GM21825 (cell line): ENCODE measurements around the gene OMG.
"Not testable (repeated sequence)": the region's sequence is repeated elsewhere in the genome, so short reads cannot be mapped to it uniquely, and the experiment has no call there.

Experiments used
- ATAC-seq: cut with Tn5 transposase; IDR thresholded peaks from one replicate; pipeline ENCODE4 v1.9.1; 2021; ENCODE audit warnings: mild to moderate bottlenecking, moderate library complexity; ENCODE audit not compliant: unreplicated experiment

OMG gene

DNA sequence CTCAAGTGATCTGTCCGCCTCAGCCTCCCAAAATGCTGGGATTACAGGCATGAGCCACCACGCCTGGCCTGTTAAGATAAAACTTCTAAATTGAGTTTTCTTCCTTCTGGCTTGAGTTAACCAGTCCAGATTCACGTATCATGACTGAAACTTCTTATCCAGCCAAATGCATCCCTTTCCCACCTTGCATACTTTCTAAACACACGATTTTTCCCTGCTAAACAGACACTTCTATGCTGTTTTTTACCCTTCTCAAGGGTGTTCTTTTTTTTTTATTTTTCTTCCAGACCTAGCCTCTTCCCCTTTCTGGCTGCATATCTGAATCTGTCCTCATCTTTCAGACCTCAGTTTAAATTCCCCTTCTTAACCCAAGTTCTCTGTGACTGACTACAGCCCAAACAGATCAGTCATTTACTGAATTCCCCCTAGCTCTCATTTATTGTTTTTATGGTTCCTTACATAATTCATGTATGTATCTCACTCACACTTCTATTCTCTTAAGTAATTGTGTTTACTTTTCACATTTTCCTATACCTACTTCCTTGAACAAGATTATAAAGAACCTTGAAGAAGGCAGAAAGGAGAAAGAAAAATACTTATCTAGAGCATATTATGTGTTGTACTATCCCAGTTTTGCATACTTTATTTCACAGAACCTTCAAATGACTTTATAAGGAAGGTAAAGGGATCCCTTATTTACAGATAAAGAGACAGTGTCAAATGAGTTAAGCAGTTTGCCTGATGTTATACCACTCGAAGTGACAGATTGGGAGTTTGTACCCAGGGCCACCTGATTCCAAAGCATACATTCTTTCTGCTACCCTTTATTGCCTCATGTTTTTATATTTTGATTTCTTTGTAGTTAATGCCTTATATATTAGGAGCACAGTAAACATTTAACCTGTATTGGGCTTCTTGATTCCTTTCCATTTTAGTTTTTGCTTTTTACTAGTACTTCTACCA is 11.6 kb upstream of the OMG start:
- no peak for ATAC-seq

GRCh38 chr17:31307640-31308039 is 10.6 kb upstream of the OMG start:
- ATAC-seq = no peak

- ATAC-seq = no peak
These were observed 2.6 kb upstream of the OMG start for GRCh38 chr17:31299624-31300023.

- ATAC-seq = no peak
These were observed 897 bp downstream of the OMG start for GRCh38 chr17:31296142-31296541.

DNA sequence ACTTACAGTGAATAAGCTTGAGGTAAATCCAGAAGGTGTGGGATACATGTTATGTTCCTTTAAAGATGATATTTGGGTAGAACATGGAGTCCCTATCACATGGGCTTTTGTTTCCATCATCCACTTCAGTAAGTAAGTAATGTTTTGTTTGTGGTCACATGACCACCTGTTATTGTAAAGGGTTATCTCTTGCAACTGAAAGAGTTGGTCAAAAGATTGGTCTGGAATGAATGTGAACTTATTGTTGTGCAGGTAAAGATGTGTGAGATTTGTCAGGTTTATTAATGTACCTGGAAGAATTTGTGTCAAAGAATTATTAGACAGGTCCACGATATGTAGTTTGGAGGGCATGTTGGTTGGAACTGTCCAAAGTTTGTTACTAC is 1.6 kb downstream of the OMG start:
- no peak for ATAC-seq

GRCh38 chr17:31294820-31295488 is 2.1 kb downstream of the OMG start:
- no peak for ATAC-seq

DNA sequence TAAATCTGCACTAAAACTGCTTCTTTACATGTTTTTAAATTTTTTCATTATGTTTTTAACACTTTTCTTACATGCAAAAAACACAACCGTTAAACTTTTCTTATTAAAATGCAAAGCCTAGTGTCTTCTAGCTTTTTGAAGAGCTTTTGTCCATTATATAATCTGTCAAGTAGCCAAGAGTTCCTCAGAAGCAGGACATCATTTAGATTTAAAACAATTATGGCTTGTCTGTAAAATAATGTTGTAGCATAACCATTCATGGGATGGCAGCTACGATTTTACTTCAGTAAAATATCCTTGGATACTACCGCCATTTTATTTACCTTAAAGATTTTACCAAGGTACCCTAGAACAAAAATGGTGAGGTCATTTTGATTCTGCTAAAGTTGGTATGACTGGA is 2.8 kb downstream of the OMG start:
- ATAC-seq = no peak

DNA sequence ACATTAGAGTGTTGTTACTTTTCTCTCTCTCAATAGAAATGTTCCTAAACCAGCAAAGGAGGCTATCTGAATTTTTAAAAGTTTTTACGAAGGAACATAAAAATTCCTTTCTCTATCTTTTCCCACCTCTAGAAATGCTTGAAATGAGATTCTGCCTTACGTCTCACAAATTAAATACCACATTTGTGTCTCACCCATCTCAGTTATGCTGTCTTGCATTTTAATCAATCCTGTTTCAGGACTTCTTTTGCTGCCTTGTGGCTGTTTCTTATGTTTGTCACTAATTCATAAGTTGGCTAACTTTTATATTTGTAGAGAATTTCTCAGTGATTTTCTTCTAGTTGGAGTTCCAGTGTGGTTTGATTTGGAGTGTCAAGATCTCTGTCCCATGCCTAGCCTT is 3.5 kb downstream of the OMG start:
- ATAC-seq = no peak

DNA sequence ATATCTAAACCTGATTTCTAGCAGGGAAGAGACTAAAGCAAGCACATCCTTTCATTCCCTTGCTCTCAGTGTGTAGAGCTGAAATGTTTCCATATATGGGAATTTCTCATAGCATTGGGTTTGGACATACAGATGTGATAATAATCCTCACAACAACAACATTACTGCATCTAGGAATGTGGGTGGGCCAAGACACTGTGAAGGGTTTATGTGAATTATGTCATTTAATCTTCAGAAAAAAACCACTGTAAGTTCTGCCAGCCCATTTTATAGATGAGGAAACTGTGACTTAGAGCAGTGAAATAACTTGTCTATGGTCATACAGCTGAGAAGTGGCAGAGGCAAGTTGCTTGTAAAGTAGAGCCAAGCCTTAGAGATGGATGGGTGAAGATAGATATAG is 5.2 kb downstream of the OMG start:
- no peak for ATAC-seq

DNA sequence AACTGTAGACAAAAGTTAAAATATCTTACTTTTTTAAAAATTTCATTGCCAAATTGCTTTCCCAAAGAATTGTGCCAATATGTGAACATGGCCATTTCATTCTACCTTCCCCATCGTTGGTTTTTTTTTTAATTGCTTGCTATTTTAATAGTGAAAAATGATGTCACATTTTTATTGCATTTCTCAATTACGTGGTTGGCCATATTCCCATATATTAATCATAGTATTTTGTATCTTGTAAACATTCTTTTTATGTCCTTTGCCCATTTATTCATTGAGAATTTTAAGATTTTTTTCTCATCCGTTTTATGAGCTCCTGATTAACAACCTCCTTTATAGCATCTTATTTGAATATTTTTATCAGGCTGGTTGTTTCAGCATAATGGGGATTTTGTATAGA is 7.2 kb downstream of the OMG start:
- ATAC-seq = no peak

GRCh38 chr17:31287932-31288331 is 9.1 kb downstream of the OMG start:
- not testable (repeated sequence) for ATAC-seq

- ATAC-seq = no peak
These were observed 10.5 kb downstream of the OMG start for GRCh38 chr17:31286587-31286986.

- ATAC-seq = no peak
These were observed 13.2 kb downstream of the OMG start for GRCh38 chr17:31283841-31284240.

DNA sequence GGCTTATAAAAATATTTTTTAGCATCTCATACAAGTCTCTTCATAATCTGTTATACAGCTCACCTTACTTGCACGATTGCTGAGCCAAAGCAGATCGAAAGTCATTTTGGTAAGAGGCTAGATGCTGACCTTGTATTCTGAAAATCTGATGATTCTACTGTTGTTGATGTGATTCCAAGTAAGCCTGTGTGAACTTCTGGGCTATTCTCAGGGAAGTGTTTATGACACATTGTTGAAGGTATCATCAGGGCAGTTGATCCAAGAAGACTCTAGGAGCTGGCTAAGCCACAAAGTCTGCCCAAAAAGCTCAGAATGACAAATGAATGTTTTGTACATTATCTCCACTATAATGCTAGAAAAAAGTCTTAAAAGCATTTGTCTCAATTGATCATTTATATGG is 16.0 kb downstream of the OMG start:
- no peak for ATAC-seq

DNA sequence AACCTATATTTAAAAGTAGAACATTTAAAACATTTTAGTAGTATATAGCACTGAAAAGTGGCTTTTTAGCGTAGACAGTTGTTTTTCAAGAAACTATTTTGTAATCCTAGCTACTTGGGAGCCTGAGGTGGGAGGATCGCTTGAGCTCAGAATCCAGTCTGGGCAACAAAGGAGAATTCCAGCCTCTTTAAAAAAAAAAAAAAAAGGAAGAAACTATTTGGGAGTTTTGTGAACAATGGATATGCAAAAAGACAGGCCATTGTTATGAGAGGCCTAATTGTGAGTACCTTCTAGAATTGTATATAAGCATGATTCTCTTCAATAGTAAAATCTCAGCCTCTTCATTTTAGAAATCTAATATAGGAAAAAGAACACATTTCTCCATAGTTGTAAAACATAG is 17.6 kb downstream of the OMG start:
- ATAC-seq = no peak

GRCh38 chr17:31275116-31275515 is 21.9 kb downstream of the OMG start:
- ATAC-seq = no peak

DNA sequence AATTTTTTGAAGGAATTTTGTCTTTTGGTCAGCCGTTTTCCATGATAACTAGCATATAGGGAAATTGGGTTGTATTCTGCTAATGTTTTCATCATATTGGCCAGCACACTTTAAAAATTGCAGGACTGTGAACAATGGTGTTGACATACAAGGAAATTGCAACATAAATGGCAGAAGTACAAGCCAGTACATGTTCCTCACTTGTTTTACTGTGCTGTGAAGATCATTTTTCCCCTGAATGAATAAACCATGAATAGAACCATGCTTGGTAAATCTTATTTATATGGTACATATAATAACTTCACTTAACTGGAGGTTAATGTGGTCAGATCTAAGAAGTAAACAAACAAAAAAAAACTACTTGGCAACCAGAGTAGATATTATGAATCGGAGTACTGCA is 22.8 kb downstream of the OMG start:
- no peak for ATAC-seq

DNA sequence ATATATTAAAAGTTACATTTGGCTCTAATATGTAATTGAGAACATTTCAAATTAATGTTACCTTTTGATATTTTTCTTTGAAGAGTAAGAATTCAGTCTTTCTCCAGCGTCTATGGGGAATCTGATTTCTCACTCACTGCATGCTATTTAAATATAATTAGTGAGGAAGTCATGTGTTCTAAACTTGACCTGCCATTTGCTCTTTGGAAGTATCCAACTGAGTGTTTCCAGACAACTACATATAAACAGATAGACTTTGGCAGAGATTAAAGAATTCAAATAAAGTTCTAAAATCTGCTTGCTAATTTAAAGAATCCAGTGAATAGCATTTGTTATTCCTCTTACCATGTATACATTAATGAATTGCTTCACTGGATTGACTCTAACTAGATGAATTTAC is 23.5 kb downstream of the OMG start:
- no peak for ATAC-seq

GRCh38 chr17:31272803-31273202 is 24.2 kb downstream of the OMG start:
- ATAC-seq = no peak

- no peak for ATAC-seq
These were observed 24.8 kb downstream of the OMG start for GRCh38 chr17:31272236-31272635.

DNA sequence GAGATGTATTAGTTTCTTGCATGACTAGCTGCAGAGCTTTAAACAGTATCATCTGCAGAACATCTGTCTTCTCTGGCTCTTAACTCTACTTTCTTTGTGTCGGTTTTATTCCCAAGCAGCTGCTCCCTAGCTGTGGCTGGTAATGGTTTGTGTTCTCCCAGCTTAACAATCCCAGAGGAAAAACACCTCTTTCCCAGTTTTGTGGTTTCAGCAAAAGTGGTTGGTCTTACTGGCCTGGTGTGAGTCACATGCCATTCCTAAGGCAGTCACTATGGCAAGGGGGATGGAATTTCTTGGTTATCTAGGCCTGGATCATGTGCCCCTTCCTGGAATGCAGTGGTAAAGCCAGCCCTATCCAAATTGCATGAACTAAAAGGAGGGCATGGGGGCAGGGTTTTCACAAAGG is 27.5 kb downstream of the OMG start:
- no peak for ATAC-seq

DNA sequence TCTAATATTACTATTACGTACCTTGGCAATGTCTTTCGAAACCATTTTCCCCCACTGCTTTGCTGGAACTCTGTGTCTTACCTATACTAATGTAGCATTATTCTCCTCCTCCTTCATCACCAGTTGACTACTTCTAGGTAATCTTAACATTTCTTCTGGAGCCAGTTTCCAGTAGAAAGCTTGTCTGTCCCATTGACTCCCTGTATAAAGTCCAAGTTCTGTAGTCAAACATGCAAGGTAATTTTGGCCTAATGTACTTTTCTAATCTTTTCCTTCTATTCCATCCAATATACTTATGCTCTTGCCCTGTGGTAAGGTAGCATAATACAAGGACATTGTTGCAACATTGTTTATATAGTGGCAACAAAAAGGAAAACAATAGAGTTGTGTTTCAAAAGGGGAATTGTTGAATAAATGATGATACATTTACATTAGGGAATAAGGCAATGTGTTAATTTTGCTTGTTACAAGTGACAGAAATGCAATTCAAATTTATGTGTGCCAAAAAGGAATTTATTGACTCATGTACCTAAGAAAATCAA is 27.9 kb downstream of the OMG start:
- ATAC-seq = no peak
